Astrocyte (in vitro differentiated cells and primary cell): ENCODE measurements around the gene CPSF6. TPM values are rescaled to one million over a fixed set of nuclear protein-coding genes. Genes with fewer than 3 reads are reported as not detected.

Experiments used
- DNase-seq: peaks from one replicate; pipeline ENCODE4 v3.0.0-alpha.2; 2010; ENCODE audit warnings: low read depth
- FAIRE-seq: peaks from 2 replicates; lab custom pipeline; 2011; peaks lifted over from hg19 to GRCh38; lab: Jason Lieb, UNC
- H2AFZ ChIP-seq: 2 replicates; pipeline ENCODE4 v1.6.0; 2012; ENCODE audit warnings: low read depth, low read length, inconsistent platforms
- H3K27ac ChIP-seq: 2 replicates; pipeline ENCODE4 v1.5.1; 2011; ENCODE audit warnings: low read depth, low read length, inconsistent platforms
- H3K27me3 ChIP-seq: 2 replicates; pipeline ENCODE4 v1.6.0; 2011; ENCODE audit warnings: low read length, inconsistent platforms; ENCODE audit not compliant: insufficient read depth
- H3K36me3 ChIP-seq: 2 replicates; pipeline ENCODE4 v1.5.1; 2011; ENCODE audit warnings: low read length, inconsistent platforms; ENCODE audit not compliant: insufficient read depth
- H3K4me1 ChIP-seq: 2 replicates; pipeline ENCODE4 v1.5.1; 2011; ENCODE audit warnings: low read length, inconsistent platforms; ENCODE audit not compliant: insufficient read depth
- H3K4me2 ChIP-seq: 2 replicates; pipeline ENCODE4 v1.6.0; 2012; ENCODE audit warnings: low read length, inconsistent platforms
- H3K4me3 ChIP-seq: 2 replicates; pipeline ENCODE4 v1.5.1; 2011; ENCODE audit warnings: low read depth, mild to moderate bottlenecking, low read length, inconsistent platforms; ENCODE audit not compliant: insufficient read depth
- H3K79me2 ChIP-seq: 2 replicates; pipeline ENCODE4 v1.6.0; 2012; ENCODE audit warnings: mild to moderate bottlenecking, low read length, inconsistent platforms; ENCODE audit not compliant: insufficient read depth
- H3K9ac ChIP-seq: 2 replicates; pipeline ENCODE4 v1.6.0; 2012; ENCODE audit warnings: mild to moderate bottlenecking, low read length, inconsistent platforms
- H3K9me3 ChIP-seq: 2 replicates; pipeline ENCODE4 v1.5.1; 2012; ENCODE audit warnings: low read depth, mild to moderate bottlenecking, low read length, inconsistent platforms; ENCODE audit not compliant: insufficient read depth
- H4K20me1 ChIP-seq: 2 replicates; pipeline ENCODE4 v1.6.0; 2012; ENCODE audit warnings: low read length, inconsistent platforms; ENCODE audit not compliant: insufficient read depth
- H3K27ac Mint-ChIP-seq: one replicate; pipeline ENCODE4 v1.8.0; 2021; ENCODE audit warnings: mild to moderate bottlenecking, mixed read lengths; ENCODE audit not compliant: unreplicated experiment
- H3K27me3 Mint-ChIP-seq: one replicate; pipeline ENCODE4 v1.8.0; 2021; ENCODE audit warnings: low read depth, mixed read lengths; ENCODE audit not compliant: unreplicated experiment
- H3K36me3 Mint-ChIP-seq: one replicate; pipeline ENCODE4 v1.8.0; 2021; ENCODE audit warnings: low read depth, mixed read lengths; ENCODE audit not compliant: unreplicated experiment
- H3K4me1 Mint-ChIP-seq: one replicate; pipeline ENCODE4 v1.8.0; 2021; ENCODE audit warnings: low read depth, mixed read lengths; ENCODE audit not compliant: unreplicated experiment
- H3K4me3 Mint-ChIP-seq: one replicate; pipeline ENCODE4 v1.8.0; 2021; ENCODE audit warnings: mild to moderate bottlenecking, moderate library complexity, mixed read lengths; ENCODE audit not compliant: unreplicated experiment
- H3K9me3 Mint-ChIP-seq: one replicate; pipeline ENCODE4 v1.8.0; 2021; ENCODE audit warnings: mild to moderate bottlenecking, mixed read lengths; ENCODE audit not compliant: unreplicated experiment
- EZH2 ChIP-seq: IDR thresholded peaks from 2 replicates; pipeline ENCODE4 v1.6.1; 2012; ENCODE audit warnings: mild to moderate bottlenecking, low read length, inconsistent platforms; ENCODE audit not compliant: insufficient read depth
- total RNA-seq: library from RNA; stranded (reverse); gene quantifications from 2 replicates; pipeline ENCODE4 v1.2.1, GENCODE V29; 2021
- TF ChIP-seq, protein P1 (sequence below): IDR thresholded peaks from 2 replicates; pipeline ENCODE4 v1.5.1; 2011; ENCODE audit warnings: low read depth, mild to moderate bottlenecking, inconsistent platforms, low read length, moderate library complexity; ENCODE audit not compliant: insufficient read depth

The CPSF6 gene
- total RNA-seq, 1 donor from 2014 or later = 68.3 TPM

- Histone ChIP-seq H3K36me3 (peaks cover 3% of the 10 kb centered on the region), H3K4me3 (peak overlapping the region; percentile 95), H3K79me2 (peaks cover 65% of the 10 kb centered on the region), H3K27me3 (no peaks in the 10 kb centered on the region), H4K20me1 (peaks cover 57% of the 10 kb centered on the region), H3K4me1 (peaks cover 5% of the 10 kb centered on the region), H3K27ac (no peak overlapping the region), H2AFZ (no peak overlapping the region), H3K9ac (peak overlapping the region; percentile 95), H3K4me2 (peak overlapping the region; percentile 98), H3K9me3 (no peaks in the 10 kb centered on the region)
- H3K27me3 Mint-ChIP-seq = no peaks in the 10 kb centered on the region
- peaks cover 25% of the 10 kb centered on the region for H3K4me1 Mint-ChIP-seq
- H3K27ac Mint-ChIP-seq = peak overlapping the region; percentile 75
- no peak for DNase-seq
- TF ChIP-seq, protein P1, sequence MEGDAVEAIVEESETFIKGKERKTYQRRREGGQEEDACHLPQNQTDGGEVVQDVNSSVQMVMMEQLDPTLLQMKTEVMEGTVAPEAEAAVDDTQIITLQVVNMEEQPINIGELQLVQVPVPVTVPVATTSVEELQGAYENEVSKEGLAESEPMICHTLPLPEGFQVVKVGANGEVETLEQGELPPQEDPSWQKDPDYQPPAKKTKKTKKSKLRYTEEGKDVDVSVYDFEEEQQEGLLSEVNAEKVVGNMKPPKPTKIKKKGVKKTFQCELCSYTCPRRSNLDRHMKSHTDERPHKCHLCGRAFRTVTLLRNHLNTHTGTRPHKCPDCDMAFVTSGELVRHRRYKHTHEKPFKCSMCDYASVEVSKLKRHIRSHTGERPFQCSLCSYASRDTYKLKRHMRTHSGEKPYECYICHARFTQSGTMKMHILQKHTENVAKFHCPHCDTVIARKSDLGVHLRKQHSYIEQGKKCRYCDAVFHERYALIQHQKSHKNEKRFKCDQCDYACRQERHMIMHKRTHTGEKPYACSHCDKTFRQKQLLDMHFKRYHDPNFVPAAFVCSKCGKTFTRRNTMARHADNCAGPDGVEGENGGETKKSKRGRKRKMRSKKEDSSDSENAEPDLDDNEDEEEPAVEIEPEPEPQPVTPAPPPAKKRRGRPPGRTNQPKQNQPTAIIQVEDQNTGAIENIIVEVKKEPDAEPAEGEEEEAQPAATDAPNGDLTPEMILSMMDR = no peak
- no peak for TF ChIP-seq EZH2
- H3K4me3 Mint-ChIP-seq = peak overlapping the region; percentile 99
- no peak for FAIRE-seq
- peaks cover 4% of the 10 kb centered on the region for H3K36me3 Mint-ChIP-seq
- H3K9me3 Mint-ChIP-seq = no peaks in the 10 kb centered on the region
These were observed 1.2 kb downstream of the CPSF6 start for GRCh38 chr12:69240631-69240995.

DNA sequence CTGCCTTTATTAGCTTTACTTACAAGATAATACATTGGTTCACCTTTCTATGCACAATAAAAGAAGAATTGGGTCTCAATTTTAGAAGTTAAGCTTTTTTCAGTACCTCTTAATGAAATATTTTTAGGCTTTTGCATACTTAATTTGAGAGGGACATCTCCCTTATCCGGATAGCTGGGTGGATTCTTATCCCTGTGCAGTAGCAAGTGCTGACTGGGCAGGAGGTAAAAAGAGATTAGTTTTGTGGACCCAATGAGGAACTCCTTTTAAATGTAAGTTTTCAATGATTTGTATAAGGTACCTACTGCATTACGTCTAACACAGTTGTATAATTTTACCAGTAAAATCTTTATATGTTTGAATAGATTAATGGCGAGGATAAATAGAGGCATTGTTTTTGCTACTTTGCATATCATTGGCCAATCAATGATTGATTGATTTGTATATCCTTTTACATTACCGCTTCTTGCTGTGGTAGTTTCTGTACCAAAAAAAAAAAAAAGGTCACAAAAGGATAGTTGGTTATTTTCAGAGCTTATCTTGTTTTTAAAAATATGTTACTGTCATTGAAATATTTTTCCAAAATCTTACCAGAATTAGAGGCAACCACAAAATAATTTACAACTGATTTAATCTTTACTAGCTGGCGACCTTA is 2.2 kb downstream of the CPSF6 start:
- Mint-ChIP-seq H3K4me3 (peak overlapping the region; percentile 99), H3K36me3 (peaks cover 4% of the 10 kb centered on the region), H3K4me1 (peaks cover 25% of the 10 kb centered on the region), H3K9me3 (no peaks in the 10 kb centered on the region), H3K27me3 (no peaks in the 10 kb centered on the region), H3K27ac (no peak overlapping the region)
- Histone ChIP-seq H3K4me1 (peaks cover 5% of the 10 kb centered on the region), H3K4me2 (peak overlapping the region; percentile 98), H3K27ac (no peak overlapping the region), H3K9me3 (no peaks in the 10 kb centered on the region), H3K79me2 (peaks cover 75% of the 10 kb centered on the region), H3K4me3 (peak overlapping the region; percentile 95), H3K9ac (peak overlapping the region; percentile 95), H3K27me3 (no peaks in the 10 kb centered on the region), H4K20me1 (peaks cover 66% of the 10 kb centered on the region), H2AFZ (no peak overlapping the region), H3K36me3 (peaks cover 3% of the 10 kb centered on the region)
- FAIRE-seq (no peak), DNase-seq (no peak)
- TF ChIP-seq, protein P1 = no peak
- TF ChIP-seq EZH2 = no peak
